ENCODE results near the gene MAP4K3. TPM values are rescaled to one million over a fixed set of nuclear protein-coding genes. Genes with fewer than 3 reads are reported as not detected.

The MAP4K3 gene
- total and polyA plus RNA-seq, 10 of the 15 experiments (the other 5 are each of a cell fraction or from before 2014, with no cell fraction given) = 0.04 to 0.95 (median 0.21) TPM; not detected in 1

- POLR2A ChIA-PET = no interaction called here
- DNase-seq (ENCODE audit: low read depth, low spot score) = no peak
- 50% methylated on average over 2 of the region's 2 CpGs for WGBS (ENCODE audit: insufficient coverage, insufficient replicate concordance, low lambda C conversion rate, missing lambda C conversion rate)
- H3K79me2 ChIP-seq (ENCODE audit: control insufficient read depth, insufficient read depth, low read length) = no peaks in the 10 kb centered on the region
- no peak for ATAC-seq
- H3K27me3 ChIP-seq (replicated peaks in 1 of 2; ENCODE audit: control insufficient read depth in 2 of 2, insufficient read depth in 2 of 2, low read length in 1 of 2) = no peaks in the 10 kb centered on the region
- no peaks in the 10 kb centered on the region for H3K4me1 ChIP-seq (ENCODE audit: control insufficient read depth, insufficient read depth, low read length)
- no peak overlapping the region for H3K4me2 ChIP-seq (ENCODE audit: control insufficient read depth, insufficient read depth)
- in situ Hi-C loops (cut with MboI) = no loop called here
- intact Hi-C loops (cut with micrococcal nuclease; ENCODE audit: unreplicated experiment) = no loop called here
- no peak for TF ChIP-seq SRF (IDR thresholded peaks at IDR 0.05; ENCODE audit: low read depth in 2 of 2, low read length in 2 of 2)
- TF ChIP-seq MEF2A (IDR thresholded peaks at IDR 0.05; ENCODE audit: insufficient read depth, low read depth, low read length) = no peak
- TF ChIP-seq ETV6 (conservative IDR thresholded peaks at IDR 0.05 in 1 of 2, IDR thresholded peaks at IDR 0.05 in 1 of 2; ENCODE audit: borderline replicate concordance in 1 of 2, low read depth in 1 of 2) = no peak
- no peak for TF ChIP-seq HSF1 (IDR thresholded peaks at IDR 0.05; ENCODE audit: low read depth, low read length)
- no peak for TF ChIP-seq JUNB (IDR thresholded peaks at IDR 0.05)
- TF ChIP-seq SP1 (IDR thresholded peaks at IDR 0.05; ENCODE audit: low read depth, low read length) = no peak
- no peak for TF ChIP-seq SPI1 (IDR thresholded peaks at IDR 0.05; ENCODE audit: borderline replicate concordance, insufficient read depth, low read depth, low read length)
- no peak for TF ChIP-seq ESRRA (IDR thresholded peaks at IDR 0.05; ENCODE audit: low read length)
- no peak for TF ChIP-seq ATF7 (IDR thresholded peaks at IDR 0.05; ENCODE audit: low read depth)
- no peak for TF ChIP-seq GATAD2B (conservative IDR thresholded peaks at IDR 0.05; ENCODE audit: low read depth)
- no peak for TF ChIP-seq HDGF (IDR thresholded peaks at IDR 0.05)
- no peak for TF ChIP-seq MAX (IDR thresholded peaks at IDR 0.05; ENCODE audit: low read depth, low read length)
- no peak for TF ChIP-seq STAT1 (conservative IDR thresholded peaks at IDR 0.05)
- no peak for TF ChIP-seq ZNF217 (IDR thresholded peaks at IDR 0.05)
- TF ChIP-seq SUZ12 (IDR thresholded peaks at IDR 0.05; ENCODE audit: unreplicated experiment) = no peak
- TF ChIP-seq ZNF687 (IDR thresholded peaks at IDR 0.05) = no peak
- no peak for TF ChIP-seq CBFB (IDR thresholded peaks at IDR 0.05; ENCODE audit: low read depth)
- CTCF ChIA-PET = interaction anchor here (1.9 to 3.5 kb wide), 3 partner anchors 15 to 335 kb away, joined by 6 to 12 read pairs (median 11); no protein-coding TSS in a partner anchor
- no peak overlapping the region for H3K9ac ChIP-seq (ENCODE audit: control insufficient read depth, insufficient read depth, low read length)
- H2AFZ ChIP-seq (ENCODE audit: control insufficient read depth, low read depth, low read length) = no peak overlapping the region
- no peak overlapping the region for H3K4me3 ChIP-seq
- no TSS peak for BruUV-seq (replicated peaks)
- H3K36me3 ChIP-seq (ENCODE audit: control insufficient read depth in 2 of 2, insufficient read depth in 2 of 2, low read length in 1 of 2) = no peaks in the 10 kb centered on the region
- FAIRE-seq = no peak
- no peaks in the 10 kb centered on the region for H3K9me3 ChIP-seq (replicated peaks; ENCODE audit: control insufficient read depth, insufficient read depth, low read length)
- no peaks in the 10 kb centered on the region for H4K20me1 ChIP-seq (ENCODE audit: control insufficient read depth, insufficient read depth)
- H3K27ac ChIP-seq (ENCODE audit: control insufficient read depth, insufficient read depth) = no peak overlapping the region
- RAD21 ChIA-PET (ENCODE audit: unreplicated experiment) = interaction anchor here (1.1 kb wide), 1 partner anchor 14 kb away, joined by 3 read pairs; no protein-coding TSS in a partner anchor
- SMC1A ChIA-PET (ENCODE audit: uncharacterized antibody, unreplicated experiment) = interaction anchor here (0.8 kb wide), 1 partner anchor 15 kb away, joined by 3 read pairs; no protein-coding TSS in a partner anchor
These were observed 41.8 kb downstream of the MAP4K3 start for GRCh38 chr2:39395313-39395712.
